GM18909 (cell line): ENCODE data around the gene DDX27.

Experiments used
- ATAC-seq: cut with Tn5 transposase; IDR thresholded peaks from one replicate; pipeline ENCODE4 v1.9.1; 2021; ENCODE audit warnings: mild to moderate bottlenecking; ENCODE audit not compliant: unreplicated experiment, poor library complexity

The DDX27 gene

GRCh38 chr20:49247169-49247723 lies 28.0 kb downstream of the DDX27 start:
- no peak for ATAC-seq

- no peak for ATAC-seq
Observed at GRCh38 chr20:49247792-49248191, 28.6 kb downstream of the DDX27 start.

- ATAC-seq = no peak
Observed at GRCh38 chr20:49248301-49248700, 29.1 kb downstream of the DDX27 start.

- no peak for ATAC-seq
Observed at GRCh38 chr20:49248879-49249665, 29.9 kb downstream of the DDX27 start.

- no peak for ATAC-seq
Observed at GRCh38 chr20:49252556-49253350, 33.5 kb downstream of the DDX27 start.

- no peak for ATAC-seq
Observed at GRCh38 chr20:49256261-49256660, 37.0 kb downstream of the DDX27 start.

- no peak for ATAC-seq
Observed at GRCh38 chr20:49259284-49259683, 40.1 kb downstream of the DDX27 start.

- ATAC-seq = no peak
Observed at GRCh38 chr20:49259799-49260198, 40.6 kb downstream of the DDX27 start.

GRCh38 chr20:49260218-49260617 lies 41.0 kb downstream of the DDX27 start:
- ATAC-seq = no peak

GRCh38 chr20:49261173-49261572 lies 42.0 kb downstream of the DDX27 start:
- ATAC-seq = no peak

- no peak for ATAC-seq
Observed at GRCh38 chr20:49262444-49262843, 43.2 kb downstream of the DDX27 start.

- peak; percentile 48 for ATAC-seq
Observed at GRCh38 chr20:49267327-49267726, 48.1 kb downstream of the DDX27 start.

- no peak for ATAC-seq
Observed at GRCh38 chr20:49268600-49269365, 49.6 kb downstream of the DDX27 start.

GRCh38 chr20:49270177-49270576 lies 51.0 kb downstream of the DDX27 start:
- no peak for ATAC-seq

- no peak for ATAC-seq
Observed at GRCh38 chr20:49270736-49271135, 51.5 kb downstream of the DDX27 start.

- peak; percentile 50 for ATAC-seq
Observed at GRCh38 chr20:49272654-49273053, 53.4 kb downstream of the DDX27 start.

- no peak for ATAC-seq
Observed at GRCh38 chr20:49273696-49274277, 54.6 kb downstream of the DDX27 start.

GRCh38 chr20:49275216-49275615 lies 56.0 kb downstream of the DDX27 start:
- no peak for ATAC-seq

- no peak for ATAC-seq
Observed at GRCh38 chr20:49275636-49276035, 56.4 kb downstream of the DDX27 start.
